HEK293T (cell line): ENCODE results near the gene NCF4.

ENCODE experiments used
- CTCF ChIA-PET: fragments of 350-600 bp; formaldehyde crosslinking; extraction: SDS; loops from one replicate; lab custom pipeline; 2021; ENCODE audit warnings: antibody characterized with exemption, inconsistent platforms; lab: Yijun Ruan, JAX
- POLR2A ChIA-PET: fragments of 350-600 bp; formaldehyde crosslinking; extraction: SDS; loops from one replicate; lab custom pipeline; 2020; ENCODE audit warnings: antibody characterized with exemption, inconsistent platforms; lab: Yijun Ruan, JAX
- DNase-seq: peaks from one replicate; pipeline ENCODE4 v3.0.0; 2012; ENCODE audit warnings: mixed read lengths; ENCODE audit errors: extremely low spot score
- ARNT ChIP-seq: fragments of 450-650 bp; IDR thresholded peaks from 2 replicates; pipeline ENCODE4 v1.6.1; 2017; ENCODE audit warnings: mild to moderate bottlenecking
- BHLHE40 ChIP-seq: fragments of 450-650 bp; IDR thresholded peaks from 2 replicates; pipeline ENCODE4 v1.6.1; 2016; ENCODE audit warnings: mild to moderate bottlenecking, moderate library complexity, borderline replicate concordance
- CTBP1 ChIP-seq: fragments of 450-650 bp; IDR thresholded peaks from 2 replicates; pipeline ENCODE4 v1.6.1; 2016; ENCODE audit warnings: borderline replicate concordance
- ELF4 ChIP-seq: fragments of 450-650 bp; IDR thresholded peaks from 2 replicates; pipeline ENCODE4 v1.6.1; 2017; ENCODE audit warnings: antibody characterized with exemption
- FOXA1 ChIP-seq: fragments of 450-650 bp; IDR thresholded peaks from 2 replicates; pipeline ENCODE4 v1.6.1; 2016; ENCODE audit warnings: mild to moderate bottlenecking
- FOXK2 ChIP-seq: fragments of 450-650 bp; IDR thresholded peaks from 2 replicates; pipeline ENCODE4 v1.6.1; 2016; ENCODE audit warnings: mild to moderate bottlenecking
- FOXM1 ChIP-seq: fragments of 450-650 bp; IDR thresholded peaks from 2 replicates; pipeline ENCODE4 v1.6.1; 2017; ENCODE audit warnings: mild to moderate bottlenecking, borderline replicate concordance
- HDGF ChIP-seq: fragments of 450-650 bp; IDR thresholded peaks from 2 replicates; pipeline ENCODE4 v1.6.1; 2017; ENCODE audit warnings: antibody characterized with exemption, borderline replicate concordance
- L3MBTL2 ChIP-seq: fragments of 450-650 bp; conservative IDR thresholded peaks from 2 replicates; pipeline ENCODE4 v1.6.1; 2016; ENCODE audit warnings: mild to moderate bottlenecking
- LEF1 ChIP-seq: fragments of 450-650 bp; IDR thresholded peaks from 2 replicates; pipeline ENCODE4 v1.6.1; 2017; ENCODE audit warnings: mild to moderate bottlenecking, borderline replicate concordance
- NFRKB ChIP-seq: fragments of 450-650 bp; IDR thresholded peaks from 2 replicates; pipeline ENCODE4 v1.6.1; 2016; ENCODE audit warnings: mild to moderate bottlenecking, moderate library complexity
- SP1 ChIP-seq: fragments of 450-650 bp; IDR thresholded peaks from 2 replicates; pipeline ENCODE4 v1.6.1; 2017
- SUZ12 ChIP-seq: fragments of 450-650 bp; IDR thresholded peaks from 2 replicates; pipeline ENCODE4 v1.6.1; 2016; ENCODE audit warnings: mild to moderate bottlenecking
- TARDBP ChIP-seq: fragments of 450-650 bp; IDR thresholded peaks from 2 replicates; pipeline ENCODE4 v1.6.1; 2016
- ZNF384 ChIP-seq: fragments of 450-650 bp; IDR thresholded peaks from 2 replicates; pipeline ENCODE4 v1.6.1; 2016
- TF ChIP-seq, protein P1 (sequence below): fragments of 450-650 bp; IDR thresholded peaks from 2 replicates; pipeline ENCODE4 v1.6.1; 2016

NCF4 gene

DNA sequence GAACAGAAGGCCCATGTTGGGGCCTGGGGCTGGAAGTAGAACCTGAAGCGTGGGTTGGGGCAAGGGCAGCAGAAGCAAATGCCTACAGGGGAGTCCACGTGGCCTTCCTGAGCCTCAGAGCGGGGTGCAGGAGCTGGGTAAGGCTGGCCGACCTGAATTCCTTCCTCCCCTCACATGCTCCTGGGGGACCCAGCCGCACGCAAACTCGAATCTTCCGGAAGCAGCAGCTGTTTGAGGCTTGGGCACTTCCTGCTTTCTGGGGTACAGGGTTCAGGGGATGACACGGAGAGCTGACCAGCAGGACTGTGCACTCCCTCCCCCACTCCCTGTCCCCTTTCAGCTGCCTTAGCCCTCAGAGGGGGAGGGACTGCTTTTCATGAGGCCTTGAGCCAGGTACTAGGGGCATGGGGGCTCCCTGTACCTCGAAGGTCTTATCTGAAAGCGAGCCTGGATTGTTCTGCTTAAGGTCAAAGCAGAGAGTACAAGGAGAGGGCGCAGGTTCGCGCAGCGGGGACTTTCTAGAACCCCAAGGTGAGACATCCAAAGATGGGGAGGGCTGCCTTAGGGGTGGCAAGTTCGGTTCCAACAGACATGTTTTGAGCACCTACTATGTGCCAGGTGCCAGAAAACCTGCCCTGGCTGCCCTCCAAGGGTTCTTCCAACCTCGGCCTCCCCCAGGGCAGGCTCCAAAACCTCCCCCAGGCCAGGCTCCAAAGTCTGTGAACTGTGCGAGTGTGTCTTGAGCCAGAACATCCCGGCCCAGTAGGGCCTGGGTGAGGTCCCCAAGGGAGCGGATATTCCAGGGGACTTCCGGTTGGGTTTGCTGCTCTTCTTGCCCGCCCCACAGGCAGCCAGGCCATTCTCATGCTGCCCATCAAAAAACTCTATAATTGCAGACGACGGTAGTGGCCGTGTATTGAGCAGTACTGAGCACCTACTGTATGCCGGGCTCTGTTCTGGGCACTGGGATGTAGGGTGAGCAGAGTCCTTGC is 1.7 kb downstream of the NCF4 start:
- DNase-seq = no peak
- CTCF ChIA-PET = interaction anchor here (1.2 kb wide), 1 partner anchor 115 kb away, joined by 3 read pairs; no protein-coding TSS in a partner anchor
- POLR2A ChIA-PET = no interaction called here
- TF ChIP-seq NFRKB (no peak), FOXK2 (no peak), FOXM1 (no peak), SUZ12 (no peak), ELF4 (no peak), LEF1 (no peak), FOXA1 (no peak), ARNT (no peak), BHLHE40 (no peak)
- TF ChIP-seq, protein P1, sequence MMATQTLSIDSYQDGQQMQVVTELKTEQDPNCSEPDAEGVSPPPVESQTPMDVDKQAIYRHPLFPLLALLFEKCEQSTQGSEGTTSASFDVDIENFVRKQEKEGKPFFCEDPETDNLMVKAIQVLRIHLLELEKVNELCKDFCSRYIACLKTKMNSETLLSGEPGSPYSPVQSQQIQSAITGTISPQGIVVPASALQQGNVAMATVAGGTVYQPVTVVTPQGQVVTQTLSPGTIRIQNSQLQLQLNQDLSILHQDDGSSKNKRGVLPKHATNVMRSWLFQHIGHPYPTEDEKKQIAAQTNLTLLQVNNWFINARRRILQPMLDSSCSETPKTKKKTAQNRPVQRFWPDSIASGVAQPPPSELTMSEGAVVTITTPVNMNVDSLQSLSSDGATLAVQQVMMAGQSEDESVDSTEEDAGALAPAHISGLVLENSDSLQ = no peak

DNA sequence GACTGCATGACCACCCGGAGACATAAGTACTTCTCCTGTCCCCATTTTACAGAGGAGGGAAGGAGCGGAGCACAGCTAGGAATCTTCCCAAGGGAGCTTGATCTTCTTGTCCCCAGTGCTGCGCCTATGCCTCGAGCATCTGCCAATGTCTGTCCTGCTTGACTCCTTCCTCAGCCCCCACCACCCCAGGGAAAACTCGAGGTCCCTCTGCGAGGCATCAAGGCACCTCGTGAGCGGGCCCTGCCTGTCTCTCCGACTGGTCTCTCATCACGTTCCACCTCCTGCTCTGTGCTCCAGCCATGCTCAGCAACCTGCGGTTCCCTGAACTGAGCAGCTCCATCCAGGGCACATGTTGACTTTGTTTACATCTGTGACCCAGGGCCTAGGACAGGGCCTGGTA is 2.5 kb downstream of the NCF4 start:
- POLR2A ChIA-PET = no interaction called here
- CTCF ChIA-PET = no interaction called here
- DNase-seq = no peak
- TF ChIP-seq HDGF (no peak), SP1 (no peak), LEF1 (no peak), ARNT (no peak), FOXA1 (no peak), FOXK2 (no peak)
- TF ChIP-seq, protein P1 = no peak

DNA sequence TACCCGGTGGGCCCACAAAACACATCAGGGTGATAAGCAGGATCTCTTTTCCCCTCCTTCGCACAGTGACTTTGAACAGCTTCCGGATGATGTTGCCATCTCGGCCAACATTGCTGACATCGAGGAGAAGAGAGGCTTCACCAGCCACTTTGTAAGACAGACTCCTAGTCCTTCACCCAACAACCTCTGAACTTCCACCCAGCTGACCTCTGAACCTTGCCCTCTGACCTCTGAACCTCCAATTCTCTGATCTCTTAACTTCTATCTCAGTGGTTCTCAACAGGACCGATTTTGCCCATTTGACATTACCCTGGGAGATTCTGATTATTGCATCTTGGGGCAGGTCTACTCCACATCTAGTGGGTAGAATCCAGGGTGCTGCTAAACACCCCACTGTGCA is 3.2 kb downstream of the NCF4 start:
- no peak for DNase-seq
- TF ChIP-seq BHLHE40 (no peak), HDGF (no peak), SUZ12 (no peak), NFRKB (no peak), LEF1 (no peak), ARNT (no peak), SP1 (no peak), TARDBP (no peak), L3MBTL2 (no peak), FOXM1 (no peak), FOXK2 (no peak), ELF4 (no peak), CTBP1 (no peak)
- TF ChIP-seq, protein P1 = no peak
- CTCF ChIA-PET = no interaction called here
- POLR2A ChIA-PET = no interaction called here

DNA sequence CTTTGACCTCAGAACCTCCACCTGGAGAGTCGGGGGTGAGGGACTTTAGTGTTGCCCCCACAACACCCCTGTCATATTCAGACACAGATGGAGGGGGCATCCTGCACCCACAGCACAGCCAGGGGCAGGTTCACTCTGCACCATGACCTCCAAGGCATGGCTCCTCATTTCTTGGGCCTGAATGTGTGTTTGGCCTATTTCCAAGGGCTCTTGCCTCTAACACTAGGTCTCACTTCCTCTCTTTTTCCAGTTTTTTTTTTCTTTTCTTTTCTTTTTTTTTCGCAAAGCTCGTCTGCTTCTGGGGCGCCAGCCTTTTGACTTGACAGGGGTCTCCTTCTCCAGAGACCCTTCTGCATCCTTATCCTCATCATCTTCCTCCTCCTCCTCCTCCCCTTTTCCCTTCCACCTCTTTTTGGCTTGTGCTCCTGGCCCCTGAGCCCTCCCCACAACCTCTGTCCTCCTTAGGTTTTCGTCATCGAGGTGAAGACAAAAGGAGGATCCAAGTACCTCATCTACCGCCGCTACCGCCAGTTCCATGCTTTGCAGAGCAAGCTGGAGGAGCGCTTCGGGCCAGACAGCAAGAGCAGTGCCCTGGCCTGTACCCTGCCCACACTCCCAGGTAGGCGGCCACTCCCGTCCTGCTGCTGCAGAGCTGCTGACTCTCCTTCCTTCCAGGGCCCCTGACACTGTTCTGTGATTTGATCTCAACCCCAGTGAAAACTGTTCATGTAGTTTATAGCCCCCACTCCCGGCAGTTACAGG is 3.8 kb downstream of the NCF4 start:
- CTCF ChIA-PET = interaction anchor here (0.7 kb wide), 1 partner anchor 8 kb away, joined by 3 read pairs; no protein-coding TSS in a partner anchor
- POLR2A ChIA-PET = no interaction called here
- no peak for DNase-seq
- TF ChIP-seq BHLHE40 = no peak
- TF ChIP-seq ELF4 = no peak
- TF ChIP-seq LEF1 = no peak

DNA sequence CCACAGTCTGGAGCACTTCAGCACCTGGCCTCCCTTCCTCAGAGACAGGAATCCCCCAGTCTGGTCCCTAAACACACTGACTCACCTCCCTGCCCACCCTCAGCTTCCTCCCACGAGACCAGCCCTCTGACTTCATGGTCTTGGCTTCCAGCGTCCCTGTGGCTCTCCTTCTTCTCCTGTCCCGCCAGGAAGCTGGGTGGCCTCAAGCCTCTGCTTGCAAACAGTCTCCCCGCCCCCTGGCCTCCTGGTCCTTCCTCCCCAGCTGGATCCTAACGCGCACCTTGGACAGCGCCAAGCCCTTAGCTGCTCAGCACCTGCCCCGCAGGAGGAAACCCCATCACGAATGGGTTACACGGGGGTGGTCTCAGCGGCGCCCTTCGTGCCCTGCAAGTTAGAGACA is 4.5 kb downstream of the NCF4 start:
- TF ChIP-seq, protein P1 = no peak
- TF ChIP-seq ZNF384 (no peak), FOXM1 (no peak), ELF4 (no peak), L3MBTL2 (no peak), CTBP1 (no peak), NFRKB (no peak), FOXA1 (no peak), SUZ12 (no peak), ARNT (no peak), BHLHE40 (no peak), SP1 (no peak), TARDBP (no peak), FOXK2 (no peak), LEF1 (no peak), HDGF (no peak)
- POLR2A ChIA-PET = no interaction called here
- DNase-seq = no peak
- CTCF ChIA-PET = interaction anchor here (0.7 kb wide), 1 partner anchor 9 kb away, joined by 3 read pairs; no protein-coding TSS in a partner anchor
